GM18517 (cell line): ENCODE measurements around the gene FGD2.
"Not testable (repeated sequence)": the region's sequence is repeated elsewhere in the genome, so short reads cannot be mapped to it uniquely, and the experiment has no call there.

ENCODE experiments used
- ATAC-seq: cut with Tn5 transposase; IDR thresholded peaks from one replicate; pipeline ENCODE4 v1.9.1; 2021; ENCODE audit warnings: mild to moderate bottlenecking, moderate library complexity; ENCODE audit not compliant: unreplicated experiment

Gene FGD2

DNA sequence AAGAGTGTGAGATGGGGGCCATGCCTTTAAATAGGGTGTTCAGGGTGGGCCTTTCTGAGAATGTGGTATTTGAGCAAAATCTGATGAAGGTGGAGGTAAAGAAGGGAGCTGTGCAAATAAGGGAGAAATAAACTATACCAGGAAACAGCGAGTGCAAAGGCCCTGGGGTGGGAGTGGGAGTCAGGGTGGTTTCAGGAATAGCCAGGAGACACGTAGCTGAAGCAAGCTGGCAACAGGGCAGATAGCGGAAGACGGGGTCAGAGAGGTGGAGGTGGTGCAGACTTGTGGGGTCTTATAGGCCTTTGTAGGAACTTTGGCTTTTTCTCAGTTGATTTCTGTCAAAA lies 51.6 kb downstream of the FGD2 start:
- no peak for ATAC-seq

DNA sequence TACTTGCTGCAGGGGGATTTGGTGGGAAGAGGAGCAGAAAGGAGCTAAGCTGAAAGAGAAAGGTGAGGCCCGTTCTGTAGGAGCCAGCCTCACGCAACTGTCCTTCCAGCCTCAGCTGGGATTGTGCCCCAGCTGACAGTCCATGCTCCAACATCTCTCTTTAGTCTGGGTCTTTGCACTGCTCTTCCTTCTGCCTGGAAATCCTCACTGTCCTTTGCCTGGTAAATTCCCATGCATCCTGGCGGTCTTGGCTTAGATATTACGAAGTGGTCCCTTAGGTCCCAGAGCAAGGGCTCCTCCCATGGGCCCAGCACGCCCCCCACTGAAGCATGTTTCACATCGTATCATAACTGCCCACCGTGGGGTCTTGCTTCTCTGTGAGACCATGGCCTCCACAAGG lies 52.2 kb downstream of the FGD2 start:
- no peak for ATAC-seq

DNA sequence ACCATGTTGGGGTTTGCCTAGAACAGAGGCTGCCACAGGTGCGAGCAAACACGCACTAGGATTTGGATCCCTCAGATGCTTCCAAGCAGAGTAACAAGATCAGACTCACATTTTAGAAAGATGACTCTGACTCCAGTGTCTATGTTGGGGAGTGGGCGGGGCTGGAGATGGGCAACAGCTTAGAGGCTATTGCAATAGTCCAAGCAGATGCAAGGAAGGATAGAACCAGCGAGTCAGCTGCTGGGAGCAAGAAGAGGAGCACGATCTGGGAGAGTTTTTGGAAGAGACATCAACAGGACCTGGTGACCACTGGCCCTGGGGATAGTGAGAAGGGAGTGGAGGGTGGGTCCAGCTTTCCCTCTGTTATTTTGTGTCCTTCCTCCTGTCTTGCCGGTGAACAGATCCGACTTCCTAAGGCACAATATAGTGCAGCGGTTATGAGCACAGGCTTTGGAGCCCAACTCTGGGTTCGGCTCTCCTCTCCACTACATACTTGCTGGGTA lies 52.7 kb downstream of the FGD2 start:
- no peak for ATAC-seq

DNA sequence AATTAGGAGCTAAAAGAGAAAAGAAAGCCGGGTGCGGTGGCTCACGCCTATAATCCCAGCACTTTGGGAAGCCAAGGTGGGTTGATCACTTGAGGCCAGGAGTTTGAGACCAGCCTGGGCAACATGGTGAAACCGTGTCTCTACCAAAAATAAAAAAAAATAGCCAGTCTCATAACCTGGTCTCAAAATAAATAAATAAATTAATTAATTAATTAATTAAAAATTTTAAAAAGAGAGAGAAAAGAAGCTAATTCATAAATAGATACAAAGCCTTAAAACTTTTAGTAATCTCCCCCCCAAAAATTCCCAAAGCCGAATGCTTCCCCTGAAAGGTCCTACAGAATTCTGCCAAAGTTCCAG lies 53.5 kb downstream of the FGD2 start:
- ATAC-seq = not testable (repeated sequence)

DNA sequence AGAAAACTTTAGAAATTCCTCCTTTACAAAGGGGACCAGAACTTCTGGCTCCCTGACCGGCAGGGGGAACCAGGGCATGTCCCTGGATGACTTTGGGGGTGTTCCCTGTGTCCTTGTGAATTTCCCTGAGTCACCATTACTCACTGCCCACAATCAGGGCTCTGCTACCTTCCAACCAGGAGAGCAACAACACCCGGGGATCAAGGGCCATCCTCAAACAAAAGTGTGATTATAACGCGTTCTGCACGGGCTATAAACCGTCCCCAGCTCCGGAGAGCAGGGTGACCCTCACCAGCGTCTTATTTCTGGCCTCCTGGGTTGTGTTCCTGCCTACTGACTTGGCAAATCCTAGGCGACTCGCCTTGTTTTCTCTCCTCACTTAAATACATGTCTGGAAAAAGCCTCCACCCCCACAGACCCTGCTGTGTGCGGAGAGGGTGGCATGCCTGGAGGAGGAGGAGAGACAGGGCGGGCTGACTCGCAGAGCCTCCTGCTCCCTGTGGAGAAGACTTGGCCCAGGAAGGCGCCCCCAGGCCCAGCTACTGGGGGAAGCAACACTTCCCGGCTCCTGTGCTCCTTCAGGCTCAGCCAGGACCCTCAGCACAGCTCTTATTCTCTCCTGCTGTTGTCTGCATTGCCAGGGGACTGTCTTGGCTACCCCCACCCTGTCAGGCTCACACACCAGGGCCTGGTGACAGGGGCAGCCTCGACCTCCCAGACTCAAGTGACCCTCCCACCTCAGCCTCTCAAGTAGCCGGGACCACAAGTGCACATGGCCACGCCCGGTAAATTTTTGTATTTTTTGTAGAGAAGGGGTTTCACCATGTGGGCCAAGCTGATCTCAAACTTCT lies 54.1 kb downstream of the FGD2 start:
- no peak for ATAC-seq

DNA sequence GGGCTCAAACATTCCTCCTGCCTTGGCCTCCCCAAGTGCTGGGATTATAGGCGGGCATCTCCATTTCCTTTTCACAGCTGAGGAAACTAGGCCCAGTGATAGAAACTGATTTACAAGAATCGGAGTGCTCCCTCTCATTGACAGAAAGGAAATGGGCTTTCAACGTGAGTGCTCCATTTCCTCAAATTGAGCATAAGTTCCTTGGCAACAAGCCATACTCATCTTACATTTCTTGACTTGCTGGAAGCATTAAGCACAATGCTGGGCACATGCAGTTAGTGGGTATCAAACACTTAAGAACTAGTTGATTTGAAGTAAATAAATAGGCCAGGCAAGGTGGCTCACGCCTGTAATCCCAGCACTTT lies 54.7 kb downstream of the FGD2 start:
- no peak for ATAC-seq

DNA sequence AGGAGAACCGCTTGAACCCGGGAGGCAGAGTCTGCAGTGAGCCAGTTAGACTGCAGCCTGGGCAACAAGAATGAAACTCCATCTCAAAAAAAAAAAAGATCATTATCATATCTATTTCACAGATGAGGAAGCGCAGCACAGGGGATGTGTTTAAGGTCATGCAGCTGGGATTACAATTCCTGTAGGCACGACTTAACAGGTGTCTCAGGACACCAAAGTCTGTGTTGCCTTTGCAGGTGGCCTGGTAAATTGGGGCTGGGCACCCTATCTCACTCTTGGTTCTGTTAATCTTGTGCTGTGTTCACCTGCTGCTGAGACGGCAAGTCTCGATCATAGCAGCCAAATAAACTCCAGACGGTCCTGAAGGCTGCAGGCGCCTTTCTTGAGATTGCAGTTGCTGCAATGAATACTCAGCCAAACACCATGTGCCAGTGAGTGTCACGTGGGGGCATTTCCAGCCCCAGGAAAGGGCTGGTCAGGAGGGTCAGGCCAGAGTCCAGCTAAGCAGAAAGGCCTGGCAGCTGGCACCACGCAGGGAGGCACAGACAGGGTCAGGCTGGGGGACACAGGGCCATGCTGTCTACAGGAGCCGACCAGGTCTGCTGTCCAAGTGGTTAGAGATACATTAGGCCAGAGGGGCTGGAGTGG lies 55.8 kb downstream of the FGD2 start:
- ATAC-seq = no peak

DNA sequence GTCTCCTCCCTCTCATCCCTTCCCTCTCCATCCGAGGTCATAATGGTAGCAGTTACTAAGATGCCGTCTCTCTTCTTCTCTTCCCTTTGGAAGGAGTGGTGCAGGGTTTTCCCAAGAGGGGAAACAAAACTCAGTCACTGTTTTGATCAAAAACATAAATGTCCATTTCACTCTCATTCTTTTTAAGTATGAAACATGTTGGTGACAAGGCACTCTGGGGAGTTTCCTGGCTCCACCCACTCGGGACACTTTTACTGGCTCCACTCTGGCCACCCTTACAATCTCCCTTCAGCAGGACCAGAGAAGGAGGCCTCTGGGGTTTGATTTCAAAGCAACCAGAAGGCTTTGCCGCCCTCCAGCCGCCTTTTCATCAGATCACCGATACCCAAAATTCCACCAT lies 57.0 kb downstream of the FGD2 start:
- ATAC-seq = no peak

DNA sequence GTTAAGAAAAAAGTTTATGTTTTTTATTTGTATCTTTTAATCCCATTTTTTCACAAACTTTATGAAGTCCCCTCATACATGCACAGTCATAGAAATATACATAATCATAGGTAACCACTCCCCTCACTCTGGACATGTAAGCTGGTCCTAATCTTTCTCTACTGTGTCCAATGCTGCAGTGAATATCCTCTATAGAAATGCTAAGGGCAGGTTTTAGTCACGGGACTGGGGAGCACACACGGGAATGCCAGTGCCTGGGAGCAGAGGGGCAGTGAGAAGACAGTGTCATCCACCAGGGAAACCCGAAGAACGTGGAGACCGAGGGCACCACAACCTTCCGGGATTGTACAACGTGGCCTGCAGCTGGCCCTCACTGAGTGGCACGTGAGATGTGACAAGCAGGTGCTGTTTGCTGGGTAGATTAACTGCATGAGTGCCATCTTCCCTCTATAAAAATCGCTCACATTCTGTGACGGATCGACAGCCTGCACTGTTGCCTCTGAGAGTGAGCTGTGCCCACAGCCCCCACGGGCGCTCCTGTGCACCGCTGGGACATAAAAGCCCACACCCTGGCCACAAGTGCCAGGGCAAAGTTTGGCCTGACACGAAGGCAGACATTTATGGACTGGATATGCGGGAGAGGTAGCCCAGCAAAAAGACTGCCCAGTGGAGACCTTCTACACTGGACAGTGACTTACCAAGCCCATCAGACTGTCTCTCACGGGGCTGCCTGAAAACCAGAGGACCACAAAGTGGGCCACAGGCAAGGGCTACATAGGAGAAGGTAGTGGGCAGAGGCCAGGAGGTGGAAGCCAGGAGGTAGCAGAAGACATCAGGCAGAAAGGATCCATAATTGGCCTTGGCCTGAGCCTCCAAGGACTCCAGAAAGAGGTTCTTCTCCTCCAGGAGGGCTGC lies 63.2 kb downstream of the FGD2 start:
- no peak for ATAC-seq

DNA sequence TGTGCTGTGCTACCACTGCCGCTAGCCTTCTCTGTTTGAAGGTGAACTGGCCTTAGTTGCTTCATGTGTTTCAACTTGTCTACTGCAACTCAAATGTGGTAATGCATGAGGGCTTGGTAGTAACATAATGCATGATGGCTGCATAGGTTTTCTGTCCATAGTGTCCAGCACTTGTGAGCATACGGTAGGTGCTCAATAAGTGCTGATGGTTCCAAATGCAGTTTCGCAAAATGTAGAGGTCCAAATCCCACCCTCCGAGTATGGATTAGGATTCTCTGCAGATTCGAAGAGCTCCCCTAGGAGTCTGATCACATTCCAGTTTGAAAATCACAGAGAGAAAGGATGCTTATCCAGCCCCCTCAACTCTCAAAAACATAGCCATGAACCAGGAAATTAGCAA lies 64.2 kb downstream of the FGD2 start:
- ATAC-seq = no peak

DNA sequence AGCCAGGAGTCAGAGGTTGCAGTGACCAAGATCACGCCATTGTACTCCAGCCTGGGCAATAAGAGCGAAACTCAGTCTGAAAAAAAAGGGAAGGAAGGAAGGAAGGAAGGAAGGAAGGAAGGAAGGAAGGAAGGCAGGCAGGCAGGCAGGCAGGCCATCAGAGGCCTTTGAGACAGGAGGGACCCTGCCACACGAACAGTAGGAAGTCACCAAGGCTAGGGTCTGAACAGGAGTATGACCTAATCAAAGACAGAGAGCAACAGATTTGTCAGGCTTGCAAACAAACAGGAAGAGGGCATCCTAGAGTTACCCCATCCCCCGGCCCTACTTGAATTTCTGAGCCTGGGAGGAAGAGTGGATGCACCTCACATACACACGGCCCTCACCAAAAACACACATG lies 67.1 kb downstream of the FGD2 start:
- ATAC-seq = no peak

DNA sequence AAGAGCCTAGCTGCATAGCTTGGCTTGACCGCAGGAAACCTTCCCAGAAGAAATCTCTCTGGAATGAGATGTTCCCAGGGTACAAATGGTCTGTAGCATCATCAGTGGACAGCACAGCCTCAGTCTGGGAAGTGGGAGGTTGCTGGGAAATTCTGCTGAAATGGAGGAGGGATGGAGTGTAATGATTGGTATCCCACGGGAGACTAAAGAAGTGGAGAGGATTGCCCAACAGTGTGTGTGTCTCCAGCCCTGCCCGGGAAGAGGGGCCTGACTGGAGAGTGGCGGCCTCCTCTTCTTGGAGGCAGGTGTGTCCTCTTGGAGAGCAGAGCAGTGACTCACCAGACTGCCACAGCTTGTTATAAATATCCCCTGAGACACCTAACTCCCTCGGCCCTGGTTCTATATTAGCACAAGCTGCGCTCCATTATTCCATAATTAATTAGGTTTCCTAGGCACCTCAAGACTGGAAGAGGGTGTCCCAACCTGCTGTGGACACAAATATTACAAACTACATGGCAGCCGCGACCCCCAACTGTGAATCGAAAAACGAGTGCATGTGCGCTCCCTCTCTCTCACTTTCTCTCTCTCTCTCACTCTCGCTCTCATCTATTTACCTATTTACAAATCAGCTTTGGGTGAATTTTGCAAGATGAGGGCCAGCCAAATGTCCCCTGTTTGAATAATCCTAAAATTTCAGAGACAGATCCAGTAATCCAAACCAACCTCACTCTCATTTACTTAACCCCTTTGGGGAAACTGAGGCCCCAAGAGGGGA lies 68.8 kb downstream of the FGD2 start:
- ATAC-seq = no peak

DNA sequence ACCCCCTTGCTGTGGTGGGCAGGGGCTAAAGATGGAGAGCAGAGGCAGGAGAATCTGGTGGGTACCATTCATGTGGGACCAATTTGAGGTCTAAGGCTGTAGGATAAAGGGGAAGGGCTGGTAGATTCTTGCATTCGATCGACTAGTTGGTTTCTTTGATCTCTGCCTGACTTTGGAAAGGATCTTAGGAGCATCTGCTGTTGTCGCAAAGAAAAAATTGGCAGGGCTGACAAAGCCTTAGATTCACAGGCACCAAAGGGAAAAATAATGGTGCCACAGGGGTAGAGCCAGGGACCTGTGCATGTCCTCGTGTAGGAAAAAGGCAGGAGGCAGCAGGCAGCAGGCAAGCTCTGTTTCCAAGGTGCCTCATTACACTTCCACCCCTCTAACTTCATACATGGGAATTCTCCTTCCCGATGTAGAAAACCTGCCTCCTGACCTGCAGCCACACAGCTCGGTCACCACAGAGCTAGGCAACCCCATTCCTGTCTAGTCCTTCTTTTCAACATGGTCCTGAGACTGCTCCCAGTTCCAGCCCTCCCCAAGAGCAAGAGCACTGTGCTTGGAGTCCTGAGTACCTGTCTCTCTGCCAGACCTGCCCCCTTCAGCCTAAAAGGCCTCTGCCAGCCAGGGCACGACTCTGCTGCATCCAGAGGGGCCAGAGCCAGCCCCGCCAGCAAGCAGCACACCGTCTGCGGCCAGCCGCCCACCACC lies 71.9 kb downstream of the FGD2 start:
- ATAC-seq = no peak

DNA sequence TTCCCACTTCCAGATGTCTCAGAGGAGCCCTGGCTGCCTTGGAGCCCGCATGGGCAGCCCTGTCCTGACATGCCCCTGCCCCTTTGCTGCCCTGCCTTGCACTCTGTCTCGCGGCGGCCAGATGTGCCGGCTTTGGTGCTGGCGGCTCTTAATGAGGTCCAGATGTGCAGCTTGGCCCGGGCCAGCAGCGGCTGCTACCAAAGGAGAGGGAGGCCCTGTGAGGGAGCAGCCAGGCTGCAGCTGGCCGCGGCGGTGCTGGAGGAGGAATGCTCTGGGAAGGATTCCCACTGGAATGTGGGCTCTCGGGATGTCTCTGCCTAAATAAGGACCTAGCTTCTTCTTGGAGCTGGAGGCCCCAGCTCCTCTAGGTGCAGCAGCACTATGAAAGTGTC lies 72.4 kb downstream of the FGD2 start:
- no peak for ATAC-seq
